K562 (cell line): ENCODE measurements around the gene LYST. TPM values are rescaled to one million over a fixed set of nuclear protein-coding genes. Genes with fewer than 3 reads are reported as not detected.

ENCODE experiments used
- ATAC-seq: fragments of 200-7000 bp; cut with Tn5 transposase; 3 replicates; pipeline ENCODE4 v1.9.1; 2020; ENCODE audit warnings: moderate library complexity
- BruUV-seq: library from RNA; stranded (reverse); fragments of 400-500 nt; replicated peaks from 2 replicates; lab custom pipeline; 2021; lab: Mats Ljungman, UMichigan
- CTCF ChIA-PET: fragments of 300-600 bp; formaldehyde crosslinking; extraction: SDS; loops from one replicate; lab custom pipeline; 2021; ENCODE audit warnings: low intra/inter-chr PET ratio; lab: Yijun Ruan, JAX
- POLR2A ChIA-PET: fragments of 300-600, 350-650 bp; sonication (Branson Sonifier 250); formaldehyde crosslinking; extraction: SDS; loops from one replicate; lab custom pipeline; 2021; ENCODE audit warnings: antibody characterized with exemption, inconsistent platforms; lab: Yijun Ruan, JAX
- DNase-seq, 4 experiments: peaks; one replicate each; pipeline versions ENCODE4 v3.0.0 to v3.0.0-alpha.2; 2011 to 2018; ENCODE audit warnings: low spot score in 3 of 4, mixed read lengths in 3 of 4; ENCODE audit errors: extremely low read depth in 1 of 4
- FAIRE-seq: peaks from 2 replicates; lab custom pipeline; 2011; peaks lifted over from hg19 to GRCh38; lab: Jason Lieb, UNC
- H2AFZ ChIP-seq: 2 replicates; pipeline ENCODE4 v1.6.0; 2011; ENCODE audit warnings: low read depth, low read length, control low read depth, inconsistent platforms
- H3K27ac ChIP-seq: fragments of 200-600 bp; 3 replicates; pipeline ENCODE4 v1.8.0; 2011; ENCODE audit warnings: low read depth, mild to moderate bottlenecking, control low read depth, inconsistent platforms, low read length, moderate library complexity, mixed read lengths; ENCODE audit errors: extremely low read depth
- H3K27me3 ChIP-seq, 2 experiments: fragments of 300-600 bp in 1 of 2; 2 replicates in 1 of 2; 3 replicates in 1 of 2; pipeline versions ENCODE4 v1.6.0 to v1.8.0; 2011; ENCODE audit warnings: inconsistent platforms in 2 of 2, low read length in 2 of 2, mild to moderate bottlenecking in 1 of 2, mixed read lengths in 1 of 2, moderate library complexity in 1 of 2; ENCODE audit not compliant: control insufficient read depth in 2 of 2, insufficient read depth in 2 of 2
- H3K36me3 ChIP-seq: fragments of 300-600 bp; 3 replicates; pipeline ENCODE4 v1.8.0; 2011; ENCODE audit warnings: mild to moderate bottlenecking, low read length, inconsistent platforms; ENCODE audit not compliant: control insufficient read depth, insufficient read depth
- H3K4me1 ChIP-seq, 2 experiments: fragments of 200-600 bp in 1 of 2; replicated peaks in 1 of 2; 2 replicates in 1 of 2; 3 replicates in 1 of 2; pipeline versions ENCODE4 v1.5.1 to v1.8.0; 2011; ENCODE audit warnings: inconsistent platforms in 2 of 2, low read length in 2 of 2, mild to moderate bottlenecking in 1 of 2, mixed read lengths in 1 of 2, moderate library complexity in 1 of 2; ENCODE audit not compliant: control insufficient read depth in 2 of 2, insufficient read depth in 2 of 2
- H3K4me2 ChIP-seq: 2 replicates; pipeline ENCODE4 v1.6.1; 2011; ENCODE audit warnings: low read length, control low read depth, inconsistent platforms, mixed read lengths; ENCODE audit not compliant: insufficient read depth
- H3K4me3 ChIP-seq: fragments of 200-600 bp; sonication (generic), shearing (Covaris generic); 2 replicates; pipeline ENCODE4 v1.5.1; 2016; ENCODE audit warnings: control low read depth, inconsistent platforms
- H3K79me2 ChIP-seq: fragments of 200-600 bp; 3 replicates; pipeline ENCODE4 v1.8.0; 2011; ENCODE audit warnings: low read length, inconsistent platforms; ENCODE audit not compliant: control insufficient read depth, insufficient read depth
- H3K9ac ChIP-seq, 2 experiments: 2 replicates each; pipeline versions ENCODE4 v1.6.0 to v1.6.1; 2011; ENCODE audit warnings: low read depth in 2 of 2, low read length in 2 of 2, control low read depth in 1 of 2, inconsistent platforms in 1 of 2, mild to moderate bottlenecking in 1 of 2, mixed read lengths in 1 of 2; ENCODE audit not compliant: insufficient read depth in 1 of 2
- H3K9me1 ChIP-seq: one replicate; pipeline ENCODE4 v1.6.0; 2011; ENCODE audit warnings: inconsistent platforms, mild to moderate bottlenecking, low read length, moderate library complexity; ENCODE audit not compliant: control insufficient read depth, insufficient read depth
- H3K9me3 ChIP-seq: replicated peaks from 2 replicates; pipeline ENCODE4 v1.5.1; 2011; ENCODE audit warnings: low read depth, low read length, inconsistent platforms; ENCODE audit not compliant: control insufficient read depth, insufficient read depth
- H4K20me1 ChIP-seq: replicated peaks from 2 replicates; pipeline ENCODE4 v1.6.1; 2011; ENCODE audit warnings: low read length, inconsistent platforms, mixed read lengths; ENCODE audit not compliant: control insufficient read depth, insufficient read depth
- EP400 ChIP-seq: fragments of 450-650 bp; IDR thresholded peaks from 2 replicates; pipeline ENCODE4 v1.6.1; 2017; ENCODE audit warnings: antibody characterized with exemption, mild to moderate bottlenecking, moderate library complexity
- FOXK2 ChIP-seq, 2 experiments: fragments of 450-650 bp; IDR thresholded peaks in 1 of 2; conservative IDR thresholded peaks in 1 of 2; 2 replicates each; pipeline ENCODE4 v1.6.1; 2016; ENCODE audit warnings: low read depth in 2 of 2, mild to moderate bottlenecking in 1 of 2
- IFI16 ChIP-seq: fragments of 250-450 bp; sonication (Bioruptor Pico); IDR thresholded peaks from 2 replicates; pipeline ENCODE4 v2.1.2; 2022; ENCODE audit warnings: mild to moderate bottlenecking, inconsistent platforms
- KLF10 ChIP-seq: fragments of 250-450 bp; sonication (Bioruptor Pico); IDR thresholded peaks from 2 replicates; pipeline ENCODE4 v1.6.1; 2021; ENCODE audit warnings: matching md5 sums
- KLF13 ChIP-seq: fragments of 450-650 bp; IDR thresholded peaks from 2 replicates; pipeline ENCODE4 v1.6.1; 2016; ENCODE audit warnings: missing genetic modification characterization, low read depth, mild to moderate bottlenecking, missing compliant biosample characterization, moderate library complexity, borderline replicate concordance
- TRIM28 ChIP-seq: fragments of 450-650 bp; IDR thresholded peaks from 2 replicates; pipeline ENCODE4 v1.6.1; 2017
- WHSC1 ChIP-seq: IDR thresholded peaks from one replicate; pipeline ENCODE4 v1.6.1; 2012; ENCODE audit warnings: low read length, control low read depth, inconsistent platforms
- ZFP1 ChIP-seq: fragments of 450-650 bp; formaldehyde crosslinking; IDR thresholded peaks from 2 replicates; pipeline ENCODE4 v1.4.0; 2020; ENCODE audit warnings: mild to moderate bottlenecking, mixed read lengths
- ZNF609 ChIP-seq: sonication (generic); formaldehyde crosslinking; IDR thresholded peaks from 2 replicates; pipeline ENCODE4 v1.8.1; 2023; ENCODE audit warnings: missing genetic modification reagents, mild to moderate bottlenecking, borderline replicate concordance
- WGBS: fragments of 100-300 bp; shearing (Covaris generic); methylation state at CpG from one replicate; pipeline ENCODE4 v1.1.6; 2016; ENCODE audit warnings: low coverage, mixed read lengths; ENCODE audit not compliant: insufficient coverage; ENCODE audit errors: missing lambda C conversion rate; 5-methylcytosine and 5-hydroxymethylcytosine counted together
- in situ Hi-C: fragments of 300-500 bp; cut with MboI; formaldehyde crosslinking; loops from 4 replicates; pipeline ENCODE4 v1.15.0; 2018; ENCODE audit warnings: inconsistent platforms, mixed read lengths
- intact Hi-C: fragments of 100-400 bp; cut with micrococcal nuclease; formaldehyde crosslinking; loops from 2 replicates; pipeline ENCODE4 v1.14.2; 2022
- polyA plus RNA-seq, 8 experiments: library from polyadenylated mRNA; depleted of rRNA in 4 of 8; stranded (reverse) in 5 of 8; unstranded in 3 of 8; fragments of >200 nt; fragmentation: Nextera tagmentation in 2 of 8; fragmentation: Illumina TruSeq in 1 of 8; extraction: Ambion mirVana in 2 of 8; extraction: Trizol in 1 of 8; gene quantifications; 2 replicates each; pipeline versions ENCODE4 v1.2.1 to v1.2.3, GENCODE V29; 2011 to 2014; ENCODE audit warnings: inconsistent platforms in 1 of 8, missing spikeins in 1 of 8
- total RNA-seq, 7 experiments: library from RNA; depleted of rRNA in 6 of 7; stranded (reverse); fragments of >200 nt in 6 of 7; fragmentation: Illumina TruSeq in 2 of 7; extraction: Trizol in 2 of 7; gene quantifications; 2 replicates each; pipeline versions ENCODE4 v1.2.1 to v1.2.3, GENCODE V29; 2011 to 2021; ENCODE audit warnings: low replicate concordance in 1 of 7

LYST gene
- total and polyA plus RNA-seq, 9 of the 15 experiments (the other 6 are each of a cell fraction or from before 2014, with no cell fraction given) = 0.73 to 2.4 (median 1.4) TPM

GRCh38 chr1:235669277-235669676 is 197.4 kb downstream of the LYST start:
- CTCF ChIA-PET = no interaction called here
- Histone ChIP-seq H4K20me1 (no peaks in the 10 kb centered on the region), H3K9me1 (no peaks in the 10 kb centered on the region), H3K4me1 (no peaks in the 10 kb centered on the region), H2AFZ (no peak overlapping the region), H3K36me3 (no peaks in the 10 kb centered on the region), H3K9me3 (peaks cover 6% of the 10 kb centered on the region; the same call in 1 of the 2 replicates), H3K27me3 (0 out of 5 replicates have a peak, but pooled peaks cover 0 to 2% of the 10 kb centered on the region in 2 experiments), H3K4me2 (no peak overlapping the region), H3K27ac (no peak overlapping the region), H3K4me3 (no peak overlapping the region), H3K79me2 (no peaks in the 10 kb centered on the region), H3K9ac (no peak overlapping the region)
- WGBS = 0% methylated on average over 3 of the region's 3 CpGs
- in situ Hi-C loops = no loop called here
- DNase-seq = no peak
- no peak for ATAC-seq
- FAIRE-seq = no peak
- intact Hi-C loops = no loop called here
- POLR2A ChIA-PET = no interaction called here
- no peak for TF ChIP-seq FOXK2 (conservative IDR thresholded peaks at IDR 0.05 in 1 of 2, IDR thresholded peaks at IDR 0.05 in 1 of 2; ENCODE audit: low read depth in 2 of 2)
- BruUV-seq = no TSS peak

GRCh38 chr1:235663628-235664027 is 203.1 kb downstream of the LYST start:
- DNase-seq = no peak
- TF ChIP-seq KLF13 (tag) (no peak), TRIM28 (no peak), ZFP1 (CRISPR knock-in tag) (no peak), WHSC1 (no peak), IFI16 (CRISPR knock-in tag) (no peak), ZNF609 (CRISPR knock-in tag) (no peak), KLF10 (no peak), EP400 (no peak)

More at GRCh38 chr1:235663628-235664027, 203.1 kb downstream of the LYST start:
- Histone ChIP-seq H3K79me2 (no peaks in the 10 kb centered on the region), H3K4me1 (no peaks in the 10 kb centered on the region), H2AFZ (no peak overlapping the region), H3K36me3 (no peaks in the 10 kb centered on the region), H3K27ac (no peak overlapping the region), H3K27me3 (peaks cover 11 to 14% of the 10 kb centered on the region in 2 experiments), H3K9me3 (no peaks in the 10 kb centered on the region), H3K4me3 (no peak overlapping the region), H3K9me1 (no peaks in the 10 kb centered on the region), H4K20me1 (no peaks in the 10 kb centered on the region), H3K4me2 (no peak overlapping the region), H3K9ac (no peak overlapping the region)
- no peak for ATAC-seq
- no peak for FAIRE-seq
- ChIA-PET POLR2A (no interaction called here), CTCF (no interaction called here)
- no TSS peak for BruUV-seq
- 2% methylated on average over 4 of the region's 4 CpGs for WGBS
- in situ Hi-C loops = no loop called here
- intact Hi-C loops = no loop called here
